ENCODE measurements around the gene RANGAP1.
"Not testable (repeated sequence)": the region's sequence is repeated elsewhere in the genome, so short reads cannot be mapped to it uniquely, and the experiment has no call there.

RANGAP1 gene

DNA sequence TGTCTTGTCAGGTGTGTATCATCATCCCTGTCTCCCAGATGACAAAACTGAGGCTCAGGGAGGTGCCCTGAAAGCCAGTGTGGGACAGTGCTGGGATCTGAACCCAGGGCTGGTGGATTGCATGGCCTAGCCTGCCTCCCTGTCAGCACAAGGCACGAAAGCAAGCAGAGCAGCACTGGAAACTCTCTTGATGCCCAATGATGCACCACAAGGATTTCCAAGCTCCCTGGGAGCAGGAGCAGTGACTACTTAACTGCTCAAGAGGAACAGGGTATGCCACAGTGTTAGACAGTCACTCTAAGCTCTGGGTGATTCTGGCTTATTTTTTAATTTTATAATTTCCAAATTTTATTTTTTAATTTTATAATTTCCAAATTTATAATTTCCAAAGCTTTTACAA, 24.3 kb upstream of the RANGAP1 start:
- TF ChIP-seq ZNF274 (IDR thresholded peaks at IDR 0.05; ENCODE audit: low read depth, low read length): no peak

DNA sequence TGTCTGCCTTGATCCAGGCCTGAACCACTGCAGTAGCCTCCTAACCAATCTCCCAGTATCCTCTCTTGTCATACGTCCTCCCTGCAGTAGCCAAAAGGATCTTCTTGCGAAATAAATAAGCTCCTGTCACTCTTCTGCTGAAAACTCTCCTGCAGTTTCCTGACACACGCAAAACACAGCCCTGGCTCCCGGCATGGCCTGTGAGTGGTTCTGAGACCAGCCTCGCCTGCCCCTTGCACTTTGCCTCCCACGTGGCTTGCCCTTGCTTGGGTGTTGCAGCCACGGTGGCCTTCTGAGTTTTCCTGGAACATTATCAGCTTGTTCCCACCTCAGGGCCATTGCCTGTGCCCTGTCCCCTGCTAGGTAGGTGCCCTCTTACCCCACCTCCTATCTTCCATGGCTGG, 22.6 kb upstream of the RANGAP1 start:
- H3K4me3 ChIP-seq (ENCODE audit: low read length): no peak overlapping the region
- no peak for TF ChIP-seq ZNF274 (IDR thresholded peaks at IDR 0.05; ENCODE audit: low read depth, low read length)

More for the DNA sequence above, 24.3 kb upstream of the RANGAP1 start:
- no peak overlapping the region for H3K4me3 ChIP-seq (ENCODE audit: low read length)

DNA sequence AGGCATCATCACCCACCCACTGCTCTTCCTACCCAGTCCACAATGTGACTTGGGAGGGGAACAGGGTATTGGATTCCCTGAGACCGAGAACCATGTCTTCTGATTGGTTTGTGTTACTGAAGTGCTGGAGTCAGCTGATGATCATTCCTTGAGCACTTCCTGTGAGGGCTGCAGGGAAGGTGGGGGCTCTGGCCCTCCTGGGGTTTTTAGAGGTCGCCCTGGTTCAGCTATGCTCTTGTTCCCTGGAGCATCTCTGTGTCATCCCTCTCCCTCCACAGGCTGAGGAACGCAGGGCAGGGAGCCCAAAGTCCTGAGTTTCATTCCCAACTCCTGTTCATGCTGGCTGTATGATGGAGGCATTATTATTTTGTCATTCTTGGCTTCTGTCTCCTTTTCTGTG, 22.1 kb upstream of the RANGAP1 start:
- no peak for TF ChIP-seq ZNF274 (IDR thresholded peaks at IDR 0.05; ENCODE audit: low read depth, low read length)
- H3K4me3 ChIP-seq (ENCODE audit: low read length): no peak overlapping the region

DNA sequence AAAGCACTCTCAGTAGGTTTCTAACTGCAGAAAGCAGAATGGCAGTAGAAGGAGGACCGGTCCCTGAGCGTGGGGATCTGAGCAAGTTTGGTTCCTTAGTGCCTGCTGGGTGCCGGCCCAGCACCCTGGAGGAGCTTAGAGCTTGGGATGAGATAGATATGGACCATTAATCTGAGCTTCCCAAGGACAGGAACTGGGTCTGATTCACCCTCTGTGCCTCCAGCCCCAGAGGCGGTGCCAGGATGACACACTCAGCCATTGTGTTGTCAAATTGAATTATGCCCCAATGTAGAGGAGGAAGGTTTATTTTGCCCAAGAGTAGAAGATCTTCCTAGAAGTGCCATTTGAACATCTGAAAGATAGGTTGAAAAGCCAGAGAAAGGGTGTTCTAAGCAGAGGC, 19.7 kb upstream of the RANGAP1 start:
- no peak for TF ChIP-seq ZNF274 (IDR thresholded peaks at IDR 0.05; ENCODE audit: low read depth, low read length)

DNA sequence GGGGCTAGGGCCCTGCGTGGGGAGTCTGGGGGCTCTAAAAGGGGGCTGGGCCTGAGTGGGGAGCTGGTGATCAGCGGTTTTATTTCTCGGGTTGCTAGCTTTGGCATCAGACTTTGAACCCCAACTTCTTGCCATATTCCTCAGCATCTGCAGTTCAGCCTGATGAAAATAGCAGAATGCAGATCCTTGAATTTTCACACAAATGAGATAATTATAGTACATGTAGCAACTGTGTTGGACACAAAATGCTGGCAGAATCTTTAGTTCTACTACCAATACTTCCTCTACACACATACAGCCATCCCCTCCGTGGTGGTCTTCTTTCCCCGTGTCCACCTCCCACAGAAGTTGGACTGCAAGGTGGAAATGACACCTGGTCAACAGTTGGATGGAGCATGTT, 16.8 kb upstream of the RANGAP1 start:
- no peak for TF ChIP-seq ZNF274 (IDR thresholded peaks at IDR 0.05; ENCODE audit: low read depth, low read length)
- H3K4me3 ChIP-seq (ENCODE audit: low read length): peak overlapping the region; percentile 98

More for the DNA sequence above, 19.7 kb upstream of the RANGAP1 start:
- H3K4me3 ChIP-seq (ENCODE audit: low read length): no peak overlapping the region

DNA sequence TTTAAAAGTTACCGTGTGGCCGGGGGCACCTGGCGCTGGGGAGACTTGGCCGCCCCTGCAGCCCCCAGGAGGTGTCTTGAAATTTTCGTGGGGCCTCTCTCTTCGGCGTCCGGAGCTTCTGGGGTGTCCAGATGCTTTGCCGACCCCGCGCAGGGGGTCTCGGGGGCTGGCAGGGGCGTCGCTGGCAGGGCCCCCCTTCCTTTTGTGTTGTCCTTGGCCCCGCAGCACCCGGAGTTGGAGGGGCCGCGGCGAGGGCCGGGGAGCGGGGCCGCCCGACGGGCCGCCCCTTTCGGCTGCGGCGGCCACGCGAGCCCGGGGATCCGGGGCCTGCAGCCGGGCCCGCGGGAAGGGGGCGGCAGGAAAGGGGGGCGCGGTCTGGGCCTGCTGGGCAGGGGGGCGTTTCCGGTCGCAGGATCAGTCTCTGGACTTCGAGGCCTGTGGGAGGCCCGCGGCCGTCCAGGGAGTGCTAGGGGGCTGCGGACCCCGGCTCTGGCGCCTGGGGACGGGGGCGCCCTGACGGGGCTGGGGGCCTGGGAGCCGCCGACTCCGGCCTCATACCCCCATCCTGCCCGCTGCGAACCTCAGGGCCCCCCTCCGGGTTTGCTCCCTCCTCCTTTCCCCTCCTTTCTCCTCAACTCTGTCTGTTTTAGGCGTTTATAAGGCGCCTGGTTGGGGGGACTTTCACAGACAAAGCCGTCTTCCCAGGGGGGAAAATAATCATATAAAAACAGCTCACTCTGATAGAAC, 16.2 kb upstream of the RANGAP1 start:
- H3K4me3 ChIP-seq (ENCODE audit: low read length): peak overlapping the region; percentile 98
- TF ChIP-seq ZNF274 (IDR thresholded peaks at IDR 0.05; ENCODE audit: low read depth, low read length): no peak

DNA sequence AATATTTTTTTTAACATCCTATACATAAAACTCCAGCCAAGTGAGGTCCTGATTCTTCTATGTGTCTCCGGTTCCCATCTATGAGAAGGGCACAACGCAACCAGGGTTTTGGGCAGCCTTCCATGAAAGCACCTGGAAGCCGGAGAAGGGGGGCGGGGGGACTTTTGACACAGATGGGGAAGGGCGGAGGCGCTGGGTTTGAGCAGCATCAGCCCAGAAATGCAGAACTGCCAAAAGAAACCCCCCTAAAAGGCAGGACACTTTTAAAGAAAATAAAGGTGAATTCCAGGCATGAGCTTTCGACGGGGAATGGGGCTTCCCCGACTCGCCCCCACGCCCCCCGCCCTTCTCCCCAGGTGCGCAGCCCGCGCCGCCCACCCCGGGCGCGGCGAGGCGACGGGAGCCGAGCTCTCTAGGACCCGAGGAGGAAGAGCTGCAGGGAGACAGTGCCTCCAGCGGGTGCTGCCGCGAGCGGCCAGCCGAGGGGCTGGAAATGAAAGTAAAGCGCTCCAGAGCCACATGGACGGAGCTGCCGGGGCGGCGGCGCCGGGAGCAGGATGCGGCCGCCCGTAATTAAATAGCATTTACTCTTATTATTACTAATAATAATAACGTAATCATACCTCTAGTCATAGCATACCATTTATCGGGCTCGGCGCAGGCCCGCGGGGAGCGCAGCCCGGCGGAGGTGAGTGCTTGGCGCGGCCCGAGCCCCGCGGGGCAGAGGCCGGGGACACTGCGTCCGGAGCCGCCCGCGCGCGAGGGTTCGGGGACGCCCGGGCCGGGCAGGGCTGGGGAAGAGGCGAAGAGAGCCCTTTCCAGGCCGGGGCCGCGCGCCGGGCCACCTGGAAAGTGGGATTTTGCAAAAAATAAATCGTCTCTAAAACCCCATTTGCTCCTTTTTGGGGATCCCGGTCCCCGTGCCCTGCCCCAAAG, 15.4 kb upstream of the RANGAP1 start, which contains the start of gene ZC3H7B:
Gene ZC3H7B, plus strand, starts transcription at position 441 of the 936 bp plus-strand sequence. CDS start 19,136 bp downstream, outside the sequence.
- no peak for TF ChIP-seq ZNF274 (IDR thresholded peaks at IDR 0.05; ENCODE audit: low read depth, low read length)

DNA sequence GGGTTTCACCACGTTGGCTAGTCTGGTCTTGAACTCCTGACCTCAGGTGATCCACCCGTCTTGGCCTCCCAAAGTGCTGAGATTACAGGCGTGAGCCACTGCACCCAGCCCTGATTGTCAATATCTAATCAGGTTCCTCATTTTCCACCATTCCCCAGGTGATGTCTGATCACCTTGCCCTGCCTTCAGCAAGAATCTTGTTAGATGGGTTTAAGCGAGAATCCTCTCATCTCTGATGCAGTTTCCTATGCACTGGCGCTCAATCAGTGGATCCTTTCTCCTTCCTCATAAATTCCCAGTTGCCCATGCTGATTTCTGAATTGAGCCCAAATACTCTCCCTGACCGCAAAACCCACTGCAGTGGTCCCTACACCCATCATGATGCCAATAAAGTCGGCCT, 14.7 kb upstream of the RANGAP1 start:
- TF ChIP-seq ZNF274 (IDR thresholded peaks at IDR 0.05; ENCODE audit: low read depth, low read length): no peak
- H3K4me3 ChIP-seq (ENCODE audit: low read length): peak overlapping the region; percentile 98; the same call in 1 of the 2 replicates

More for the DNA sequence above, 15.4 kb upstream of the RANGAP1 start, which contains the start of gene ZC3H7B:
- peak within 1 kb of the TSS; percentile 98 for H3K4me3 ChIP-seq (ENCODE audit: low read length)

DNA sequence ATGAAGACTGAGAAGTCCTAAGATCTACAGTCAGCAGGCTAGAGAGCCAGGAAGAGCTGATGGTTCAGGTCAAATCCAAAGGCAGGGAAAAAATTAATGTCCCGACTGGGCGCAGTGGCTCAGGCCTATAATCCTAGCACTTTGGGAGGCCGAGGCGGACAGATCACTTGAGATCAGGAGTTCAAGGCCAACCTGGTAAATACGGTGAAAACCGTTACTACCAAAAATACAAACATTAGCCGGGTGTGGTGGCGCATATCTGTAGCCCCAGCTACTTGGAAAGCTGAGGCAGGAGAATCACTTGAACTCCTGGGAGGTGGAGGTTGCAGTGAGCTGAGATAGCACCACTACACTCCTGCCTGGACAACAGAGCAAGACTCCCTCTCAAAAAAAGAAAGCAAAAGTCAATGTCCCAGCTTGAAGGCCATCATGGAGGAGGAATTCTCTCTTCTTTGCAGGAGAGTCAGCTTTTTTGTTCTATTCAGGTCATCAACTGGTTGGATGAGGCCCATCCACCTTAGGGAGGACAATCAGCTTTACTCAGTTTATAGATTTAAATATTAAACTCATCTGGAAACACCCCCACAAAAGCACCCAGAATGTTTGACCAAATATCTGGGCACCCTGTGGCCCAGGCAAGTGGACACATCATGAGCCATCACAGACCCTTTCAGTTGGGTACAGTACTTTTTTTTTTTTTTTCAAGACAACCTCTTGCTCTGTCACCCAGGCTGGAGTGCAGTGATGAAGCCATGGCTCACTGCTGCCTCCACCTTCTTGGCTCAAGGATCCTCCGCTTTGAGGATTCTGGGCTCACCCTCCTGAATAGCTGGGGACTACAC, 11.1 kb upstream of the RANGAP1 start:
- TF ChIP-seq ZNF274 (IDR thresholded peaks at IDR 0.05; ENCODE audit: low read depth, low read length): no peak

DNA sequence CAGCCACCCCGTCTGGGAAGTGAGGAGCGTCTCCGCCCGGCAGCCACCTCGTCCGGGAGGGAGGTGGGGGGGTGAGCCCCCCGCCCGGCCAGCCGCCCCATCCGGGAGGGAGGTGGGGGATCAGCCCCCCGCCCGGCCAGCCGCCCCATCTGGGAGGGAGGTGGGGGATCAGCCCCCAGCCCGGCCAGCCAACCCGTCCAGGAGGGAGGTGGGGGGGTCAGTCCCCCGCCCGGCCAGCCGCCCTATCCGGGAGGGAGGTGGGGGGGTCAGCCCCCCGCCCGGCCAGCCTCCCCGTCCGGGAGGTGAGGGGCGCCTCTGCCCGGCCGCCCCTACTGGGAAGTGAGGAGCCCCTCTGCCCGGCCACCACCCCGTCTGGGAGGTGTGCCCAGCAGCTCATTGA, 8.8 kb upstream of the RANGAP1 start:
- H3K4me3 ChIP-seq (ENCODE audit: low read length): not testable (repeated sequence)

More for the DNA sequence above, 11.1 kb upstream of the RANGAP1 start:
- H3K4me3 ChIP-seq (ENCODE audit: low read length): no peak overlapping the region

DNA sequence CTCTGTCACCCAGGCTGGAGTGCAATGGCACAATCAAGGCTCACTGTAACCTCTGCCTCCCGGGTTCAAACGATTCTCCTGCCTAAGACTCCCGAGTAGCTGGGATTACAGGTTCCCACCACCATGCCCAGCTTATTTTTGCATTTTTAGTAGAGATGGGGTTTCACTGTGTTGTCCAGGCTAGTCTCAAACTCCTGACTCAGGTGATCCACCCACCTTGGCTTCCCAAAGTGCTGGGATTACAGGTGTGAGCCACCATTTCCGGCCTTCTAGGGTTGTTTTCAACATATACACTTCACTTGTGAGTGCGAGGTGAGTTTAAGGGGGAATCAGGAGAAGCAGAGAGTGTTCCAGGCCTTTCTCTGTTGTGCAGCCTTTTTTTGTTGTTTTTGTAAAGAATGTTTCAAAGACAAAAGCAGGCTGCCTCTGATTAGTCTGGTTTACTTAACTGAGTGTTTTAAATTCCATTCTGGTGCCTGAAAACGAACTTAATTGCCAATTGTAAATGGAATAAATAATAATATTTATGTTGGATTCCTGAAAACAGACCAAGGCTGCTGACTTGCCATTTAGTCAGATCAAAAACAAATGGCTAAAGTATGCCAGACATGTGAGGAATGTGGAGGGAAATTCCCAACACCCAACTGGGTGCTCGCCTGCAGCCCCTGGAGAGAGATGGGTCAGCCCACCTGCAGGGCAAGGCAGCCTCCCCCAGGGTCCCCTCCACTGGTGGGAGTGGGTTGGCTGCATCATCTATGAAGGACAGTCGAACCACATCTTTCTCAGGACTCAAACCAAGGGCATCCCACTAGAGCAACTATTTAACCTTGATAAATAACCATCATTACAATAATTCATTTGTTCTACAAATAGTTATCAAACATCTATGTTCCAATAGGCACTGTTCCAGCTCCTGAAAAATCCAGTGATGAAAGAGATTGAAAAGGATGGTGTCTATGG, 4.6 kb upstream of the RANGAP1 start:
- H3K4me3 ChIP-seq (ENCODE audit: low read length): no peak overlapping the region
- TF ChIP-seq ZNF274 (IDR thresholded peaks at IDR 0.05; ENCODE audit: low read depth, low read length): no peak

DNA sequence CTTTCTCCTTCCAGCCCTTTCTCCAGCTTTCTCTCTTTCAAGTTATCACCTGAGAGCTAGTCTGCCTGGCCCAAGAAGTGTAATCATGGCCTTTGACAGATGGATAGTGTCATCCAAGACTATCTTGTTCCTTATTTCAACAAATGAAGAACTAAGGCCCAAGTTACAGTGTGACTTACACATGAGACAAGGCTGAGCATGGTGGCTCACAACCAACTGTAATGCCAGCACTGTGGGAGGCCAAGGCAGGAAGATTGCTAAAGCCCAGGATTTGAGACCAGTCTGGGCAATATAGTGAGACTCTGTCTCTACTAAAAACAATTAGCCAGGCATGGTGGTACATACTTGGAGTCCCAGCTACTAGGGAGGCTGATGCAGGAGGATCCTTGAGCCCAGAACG, 3.7 kb upstream of the RANGAP1 start:
- TF ChIP-seq ZNF274 (IDR thresholded peaks at IDR 0.05; ENCODE audit: low read depth, low read length): no peak
- no peak overlapping the region for H3K4me3 ChIP-seq (ENCODE audit: low read length)
